Keratinocyte (primary cell): ENCODE results near the gene PIGC. TPM values are rescaled to one million over a fixed set of nuclear protein-coding genes. Genes with fewer than 3 reads are reported as not detected.

ENCODE experiments used
- DNase-seq: peaks from one replicate; pipeline ENCODE4 v3.0.0-alpha.2; 2011; ENCODE audit warnings: low read depth, missing footprints, low spot score
- FAIRE-seq: peaks from 2 replicates; lab custom pipeline; 2011; peaks lifted over from hg19 to GRCh38; lab: Jason Lieb, UNC
- H2AFZ ChIP-seq: 2 replicates; pipeline ENCODE4 v1.6.0; 2012; ENCODE audit warnings: low read length, control low read depth, inconsistent platforms; ENCODE audit not compliant: control insufficient read depth
- H3K27ac ChIP-seq: 2 replicates; pipeline ENCODE4 v1.5.1; 2011; ENCODE audit warnings: low read length; ENCODE audit not compliant: control insufficient read depth, insufficient read depth
- H3K27me3 ChIP-seq: 3 replicates; pipeline ENCODE4 v1.6.0; 2011; ENCODE audit warnings: low read length; ENCODE audit not compliant: control insufficient read depth, insufficient read depth; ENCODE audit errors: extremely low read depth
- H3K36me3 ChIP-seq, 2 experiments: 2 replicates in 1 of 2; 3 replicates in 1 of 2; pipeline ENCODE4 v1.5.1; 2011; ENCODE audit warnings: low read length in 2 of 2, mild to moderate bottlenecking in 1 of 2; ENCODE audit not compliant: control insufficient read depth in 2 of 2, insufficient read depth in 2 of 2; ENCODE audit errors: extremely low read depth in 1 of 2
- H3K4me1 ChIP-seq: 3 replicates; pipeline ENCODE4 v1.5.1; 2011; ENCODE audit warnings: low read length; ENCODE audit not compliant: control insufficient read depth, insufficient read depth; ENCODE audit errors: extremely low read depth
- H3K4me2 ChIP-seq: 3 replicates; pipeline ENCODE4 v1.6.0; 2011; ENCODE audit warnings: low read depth, low read length; ENCODE audit not compliant: control insufficient read depth, insufficient read depth; ENCODE audit errors: extremely low read depth
- H3K4me3 ChIP-seq, 3 experiments: fragments of 200-600 bp in 1 of 3; sonication (generic) in 1 of 3; 2 replicates in 2 of 3; 3 replicates in 1 of 3; pipeline ENCODE4 v1.5.1; 2011 to 2016; ENCODE audit warnings: low read length in 3 of 3, mild to moderate bottlenecking in 3 of 3, control low read depth in 2 of 3, inconsistent platforms in 1 of 3, low read depth in 1 of 3, mixed read lengths in 1 of 3, mixed run types in 1 of 3, moderate library complexity in 1 of 3; ENCODE audit not compliant: control insufficient read depth in 2 of 3, insufficient read depth in 2 of 3; ENCODE audit errors: extremely low read depth in 1 of 3
- H3K79me2 ChIP-seq: 2 replicates; pipeline ENCODE4 v1.6.0; 2012; ENCODE audit warnings: low read length; ENCODE audit not compliant: control insufficient read depth, insufficient read depth
- H3K9ac ChIP-seq: 3 replicates; pipeline ENCODE4 v1.6.0; 2011; ENCODE audit warnings: low read length; ENCODE audit not compliant: control insufficient read depth, insufficient read depth; ENCODE audit errors: extremely low read depth
- H3K9me1 ChIP-seq: 3 replicates; pipeline ENCODE4 v1.6.0; 2011; ENCODE audit warnings: low read length; ENCODE audit not compliant: control insufficient read depth, insufficient read depth; ENCODE audit errors: extremely low read depth
- H3K9me3 ChIP-seq: 2 replicates; pipeline ENCODE4 v1.5.1; 2012; ENCODE audit warnings: low read depth, low read length; ENCODE audit not compliant: control insufficient read depth
- H4K20me1 ChIP-seq: 3 replicates; pipeline ENCODE4 v1.6.0; 2011; ENCODE audit warnings: low read length; ENCODE audit not compliant: control insufficient read depth, insufficient read depth; ENCODE audit errors: extremely low read depth
- EZH2 ChIP-seq: IDR thresholded peaks from one replicate; pipeline ENCODE4 v1.6.1; 2012; ENCODE audit warnings: inconsistent platforms, mild to moderate bottlenecking, low read length, moderate library complexity
- dilution Hi-C: fragments of 300-500 bp; cut with MboI; formaldehyde crosslinking; loops from one replicate; pipeline ENCODE4 v1.7.0; 2020; ENCODE audit warnings: low sequenced_read_pairs; ENCODE audit not compliant: extremely low pct_ligation_motif_present
- polyA plus RNA-seq, 5 experiments: library from polyadenylated mRNA; depleted of rRNA in 3 of 5; stranded (reverse) in 3 of 5; stranded (forward) in 1 of 5; unstranded in 1 of 5; fragments of >200 nt; gene quantifications; 1 replicate in 1 of 5; 2 replicates in 3 of 5; 3 replicates in 1 of 5; pipeline versions ENCODE4 v1.2.1 to v1.2.3, GENCODE V29; 2011 to 2012; ENCODE audit warnings: missing spikeins in 2 of 5, low read depth in 1 of 5, low replicate concordance in 1 of 5
- TF ChIP-seq, protein P1 (sequence below), 3 experiments: IDR thresholded peaks in 1 of 3; conservative IDR thresholded peaks in 1 of 3; optimal IDR thresholded peaks in 1 of 3; 2 replicates in 2 of 3; 3 replicates in 1 of 3; pipeline versions ENCODE3 to v1.5.1; 2011; ENCODE audit warnings: low read length in 3 of 3, mild to moderate bottlenecking in 3 of 3, moderate library complexity in 2 of 3, control low read depth in 1 of 3, inconsistent platforms in 1 of 3; ENCODE audit not compliant: insufficient read depth in 2 of 3; ENCODE audit errors: extremely low read depth in 1 of 3

Gene PIGC
- polyA plus RNA-seq, 1 donor (not counting 4 experiments of a cell fraction or from before 2014, with no cell fraction given): 21.6 TPM

DNA sequence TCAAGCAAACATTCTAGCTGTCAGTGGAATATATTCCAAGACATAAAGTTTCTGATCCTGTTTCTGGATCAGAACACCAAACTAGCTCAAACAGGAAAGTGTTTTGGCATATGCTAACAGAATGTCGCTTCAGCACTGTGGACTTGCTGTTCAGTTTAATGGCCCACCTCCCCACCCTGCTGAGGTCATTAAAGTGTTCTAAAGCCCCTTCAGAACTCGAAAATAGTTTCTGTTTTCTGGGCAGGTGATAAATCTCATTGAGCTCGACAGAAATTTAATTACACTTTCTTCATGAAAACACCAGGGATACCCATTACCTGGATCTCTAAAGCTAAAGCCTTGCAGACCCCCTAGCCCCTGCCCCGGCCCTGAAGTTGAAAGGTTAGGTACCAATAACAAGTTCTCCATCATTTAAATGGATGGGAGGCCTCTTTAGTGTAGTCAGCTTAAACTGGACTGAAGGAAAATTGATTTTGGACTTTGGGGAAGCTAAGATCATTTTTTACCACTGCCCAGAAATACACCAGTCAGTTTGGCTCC lies 27.3 kb downstream of the PIGC start:
- no peaks in the 10 kb centered on the region for H3K9me3 ChIP-seq
- H3K79me2 ChIP-seq: no peaks in the 10 kb centered on the region
- DNase-seq: no peak
- no peaks in the 10 kb centered on the region for H3K36me3 ChIP-seq
- H3K4me1 ChIP-seq: peaks cover 47% of the 10 kb centered on the region
- H3K4me3 ChIP-seq: no peak overlapping the region
- H3K4me2 ChIP-seq: no peak overlapping the region
- no peak overlapping the region for H2AFZ ChIP-seq
- H3K27me3 ChIP-seq: no peaks in the 10 kb centered on the region
- FAIRE-seq: peak; percentile 26
- no peak overlapping the region for H3K9ac ChIP-seq
- no peak overlapping the region for H3K27ac ChIP-seq
- H3K9me1 ChIP-seq: no peaks in the 10 kb centered on the region
- dilution Hi-C loops: no loop called here
- TF ChIP-seq, protein P1, sequence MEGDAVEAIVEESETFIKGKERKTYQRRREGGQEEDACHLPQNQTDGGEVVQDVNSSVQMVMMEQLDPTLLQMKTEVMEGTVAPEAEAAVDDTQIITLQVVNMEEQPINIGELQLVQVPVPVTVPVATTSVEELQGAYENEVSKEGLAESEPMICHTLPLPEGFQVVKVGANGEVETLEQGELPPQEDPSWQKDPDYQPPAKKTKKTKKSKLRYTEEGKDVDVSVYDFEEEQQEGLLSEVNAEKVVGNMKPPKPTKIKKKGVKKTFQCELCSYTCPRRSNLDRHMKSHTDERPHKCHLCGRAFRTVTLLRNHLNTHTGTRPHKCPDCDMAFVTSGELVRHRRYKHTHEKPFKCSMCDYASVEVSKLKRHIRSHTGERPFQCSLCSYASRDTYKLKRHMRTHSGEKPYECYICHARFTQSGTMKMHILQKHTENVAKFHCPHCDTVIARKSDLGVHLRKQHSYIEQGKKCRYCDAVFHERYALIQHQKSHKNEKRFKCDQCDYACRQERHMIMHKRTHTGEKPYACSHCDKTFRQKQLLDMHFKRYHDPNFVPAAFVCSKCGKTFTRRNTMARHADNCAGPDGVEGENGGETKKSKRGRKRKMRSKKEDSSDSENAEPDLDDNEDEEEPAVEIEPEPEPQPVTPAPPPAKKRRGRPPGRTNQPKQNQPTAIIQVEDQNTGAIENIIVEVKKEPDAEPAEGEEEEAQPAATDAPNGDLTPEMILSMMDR (optimal IDR thresholded peaks at IDR 0.05 in 1 of 3, IDR thresholded peaks at IDR 0.05 in 1 of 3, conservative IDR thresholded peaks at IDR 0.05 in 1 of 3; ENCODE audit: extremely low read depth in 1 of 3, insufficient read depth in 2 of 3, low read length in 3 of 3): no peak
- TF ChIP-seq EZH2: no peak
- no peaks in the 10 kb centered on the region for H4K20me1 ChIP-seq

DNA sequence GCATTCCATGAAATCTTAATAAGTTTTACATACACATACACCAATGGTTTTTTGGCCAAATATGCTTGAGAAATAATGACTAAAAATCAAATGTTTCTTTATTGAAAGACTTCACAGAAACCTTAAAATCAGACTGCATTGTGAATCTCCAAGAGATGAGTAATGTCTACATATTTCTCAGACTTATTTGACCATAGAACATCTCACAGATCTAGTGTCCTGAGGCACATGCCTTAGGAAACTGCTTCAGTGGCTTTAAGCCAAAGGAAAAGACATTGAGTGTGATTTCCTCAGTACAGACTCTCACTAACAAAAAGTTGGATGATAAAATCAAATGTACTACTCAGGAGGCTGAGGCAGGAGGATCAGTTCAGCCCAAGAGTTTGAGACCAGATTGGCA lies 29.5 kb downstream of the PIGC start:
- Histone ChIP-seq H3K79me2 (no peaks in the 10 kb centered on the region), H3K36me3 (no peaks in the 10 kb centered on the region), H3K9ac (no peak overlapping the region), H3K27me3 (no peaks in the 10 kb centered on the region), H3K9me3 (no peaks in the 10 kb centered on the region), H2AFZ (no peak overlapping the region), H3K9me1 (no peaks in the 10 kb centered on the region), H3K4me1 (peaks cover 47% of the 10 kb centered on the region), H3K4me2 (peak overlapping the region; percentile 3), H3K27ac (peak overlapping the region; percentile 6), H3K4me3 (no peak overlapping the region), H4K20me1 (no peaks in the 10 kb centered on the region)
- TF ChIP-seq EZH2: no peak
- TF ChIP-seq, protein P1 (optimal IDR thresholded peaks at IDR 0.05 in 1 of 3, IDR thresholded peaks at IDR 0.05 in 1 of 3, conservative IDR thresholded peaks at IDR 0.05 in 1 of 3; ENCODE audit: extremely low read depth in 1 of 3, insufficient read depth in 2 of 3, low read length in 3 of 3): no peak
- dilution Hi-C loops: no loop called here
- DNase-seq (no peak), FAIRE-seq (peak; percentile 48)
